GM12872 (cell line): Measurements from ENCODE around the gene C3.

ENCODE experiments used
- TF ChIP-seq, protein P1 (sequence below): IDR thresholded peaks from 3 replicates; pipeline ENCODE4 v1.5.1; 2011; ENCODE audit warnings: low read depth, mild to moderate bottlenecking, low read length, moderate library complexity; ENCODE audit not compliant: insufficient read depth

Gene C3

DNA sequence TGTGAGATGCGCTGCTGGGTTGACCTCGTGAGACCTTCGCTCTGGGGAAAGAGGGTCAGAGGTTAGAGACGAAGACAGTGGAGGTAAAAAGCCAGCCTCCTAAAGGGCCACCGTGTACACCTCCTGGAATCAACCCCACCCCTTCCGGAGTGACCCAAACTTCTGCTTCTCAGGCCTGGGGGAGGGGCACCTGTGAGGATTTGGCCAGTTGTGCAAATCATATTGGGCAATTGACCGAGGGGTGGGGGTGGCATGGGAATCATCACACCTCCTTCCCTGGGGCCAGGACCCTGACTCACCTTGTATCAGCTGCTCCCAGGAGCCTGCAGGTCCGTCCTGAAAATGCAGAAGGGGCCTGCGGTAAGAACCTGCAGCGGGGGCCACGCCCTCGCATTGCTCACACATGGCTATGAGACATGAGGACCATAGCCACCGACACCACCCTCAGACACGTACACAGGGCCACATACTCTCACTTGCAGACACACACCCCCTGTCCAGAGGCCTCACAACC, 53.3 kb downstream of the C3 start:
- TF ChIP-seq, protein P1, sequence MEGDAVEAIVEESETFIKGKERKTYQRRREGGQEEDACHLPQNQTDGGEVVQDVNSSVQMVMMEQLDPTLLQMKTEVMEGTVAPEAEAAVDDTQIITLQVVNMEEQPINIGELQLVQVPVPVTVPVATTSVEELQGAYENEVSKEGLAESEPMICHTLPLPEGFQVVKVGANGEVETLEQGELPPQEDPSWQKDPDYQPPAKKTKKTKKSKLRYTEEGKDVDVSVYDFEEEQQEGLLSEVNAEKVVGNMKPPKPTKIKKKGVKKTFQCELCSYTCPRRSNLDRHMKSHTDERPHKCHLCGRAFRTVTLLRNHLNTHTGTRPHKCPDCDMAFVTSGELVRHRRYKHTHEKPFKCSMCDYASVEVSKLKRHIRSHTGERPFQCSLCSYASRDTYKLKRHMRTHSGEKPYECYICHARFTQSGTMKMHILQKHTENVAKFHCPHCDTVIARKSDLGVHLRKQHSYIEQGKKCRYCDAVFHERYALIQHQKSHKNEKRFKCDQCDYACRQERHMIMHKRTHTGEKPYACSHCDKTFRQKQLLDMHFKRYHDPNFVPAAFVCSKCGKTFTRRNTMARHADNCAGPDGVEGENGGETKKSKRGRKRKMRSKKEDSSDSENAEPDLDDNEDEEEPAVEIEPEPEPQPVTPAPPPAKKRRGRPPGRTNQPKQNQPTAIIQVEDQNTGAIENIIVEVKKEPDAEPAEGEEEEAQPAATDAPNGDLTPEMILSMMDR, result no peak

DNA sequence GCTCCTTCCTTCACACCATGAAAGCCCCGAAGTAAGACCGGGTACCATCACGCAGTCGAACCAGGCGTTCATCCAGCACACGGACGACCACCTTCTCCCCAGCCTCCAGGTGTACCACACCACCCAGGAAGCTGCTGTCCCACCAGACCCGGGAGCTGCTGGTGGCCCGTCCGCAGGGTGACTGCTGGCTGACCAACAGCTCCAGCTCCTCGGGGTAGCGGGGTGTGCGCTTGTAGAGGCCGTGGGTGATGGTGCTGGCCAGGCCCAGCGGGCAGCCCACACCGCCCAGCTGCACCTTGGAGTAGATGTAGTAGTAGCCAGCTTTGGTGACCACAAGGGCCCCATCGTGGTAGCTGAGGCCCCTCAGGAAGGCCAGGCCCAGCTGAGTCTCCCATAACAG, 55.5 kb downstream of the C3 start:
- TF ChIP-seq, protein P1, result no peak

DNA sequence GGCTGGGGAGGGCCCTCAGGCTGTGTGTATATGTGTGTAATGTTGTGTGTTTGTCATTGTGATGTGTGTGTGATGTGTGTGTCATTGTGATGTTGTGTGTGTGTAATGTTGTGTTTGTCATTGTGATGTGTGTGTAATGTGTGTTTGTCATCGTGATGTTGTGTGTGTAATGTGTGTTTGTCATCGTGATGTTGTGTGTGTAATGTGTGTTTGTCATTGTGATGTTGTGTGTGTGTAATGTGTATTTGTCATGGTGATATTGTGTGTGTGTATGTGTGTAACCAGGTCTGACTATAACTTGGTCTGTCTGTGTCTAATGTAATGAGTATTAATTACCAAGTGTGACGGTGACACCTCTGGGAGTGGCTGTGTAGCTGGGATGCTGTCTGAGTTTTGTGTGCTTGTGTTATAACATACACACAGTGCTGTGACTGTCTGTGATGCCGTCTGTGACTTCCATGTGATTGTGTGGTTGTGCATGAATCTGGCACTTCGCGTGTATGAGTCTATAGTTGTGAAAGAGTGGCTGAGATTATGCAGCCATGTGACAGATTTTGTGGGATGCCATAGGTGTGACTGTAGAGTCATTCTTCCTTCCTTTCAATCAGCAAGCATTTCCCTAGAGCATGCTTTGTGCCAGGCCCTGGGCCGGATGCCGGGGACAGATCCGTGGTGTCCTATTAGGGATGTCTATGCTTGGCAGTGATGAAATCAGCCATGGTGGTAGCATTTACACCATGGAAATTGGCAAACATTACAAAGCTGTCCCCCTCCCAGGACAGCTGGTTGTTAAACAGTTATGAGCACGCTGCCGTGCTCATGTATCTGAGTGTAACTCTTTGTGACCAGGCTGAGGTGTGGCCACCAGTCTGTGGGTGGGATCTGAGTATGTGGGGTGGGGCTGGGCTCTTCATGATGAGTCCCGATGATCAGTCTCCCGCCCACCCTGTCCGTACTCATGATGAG, 56.9 kb downstream of the C3 start:
- TF ChIP-seq, protein P1, result no peak

DNA sequence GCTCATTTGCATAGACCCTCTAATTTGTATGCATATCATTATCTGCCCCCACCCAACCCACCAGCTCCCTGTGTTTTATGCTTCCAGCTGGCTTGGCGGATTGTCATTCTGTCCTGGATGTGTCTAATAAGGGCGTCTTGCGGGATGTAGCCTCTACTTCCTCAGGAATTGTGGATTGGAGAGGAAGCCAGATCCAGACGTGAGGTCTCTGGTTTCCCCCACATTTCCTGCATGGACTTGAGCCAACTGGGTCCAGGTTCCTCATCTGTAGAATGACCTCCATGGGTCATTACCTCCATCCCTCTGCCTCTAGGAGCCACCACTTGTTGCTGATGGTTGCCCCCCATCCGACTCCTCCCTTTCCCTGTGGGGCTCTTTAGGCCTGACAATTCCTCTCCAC, 57.7 kb downstream of the C3 start:
- TF ChIP-seq, protein P1, result no peak

DNA sequence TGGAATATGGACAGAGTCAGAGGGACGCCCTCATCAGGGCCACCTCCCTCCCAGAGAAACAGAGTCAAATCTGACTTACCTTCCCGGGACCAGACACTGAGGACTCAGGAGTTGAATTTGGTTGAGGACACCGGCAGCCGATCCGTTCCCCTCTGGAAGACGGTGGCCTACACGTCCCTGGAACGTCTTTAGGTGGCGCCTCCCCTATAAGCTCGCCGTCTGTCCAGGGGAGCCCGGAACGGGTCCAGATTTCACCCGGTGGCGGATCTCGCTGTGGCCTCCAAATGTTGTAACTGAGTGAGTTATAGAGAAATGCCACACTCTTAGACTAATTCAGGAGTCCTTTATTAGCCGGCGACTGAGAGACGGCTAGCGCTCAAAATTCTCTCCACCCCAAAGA, 59.5 kb downstream of the C3 start:
- TF ChIP-seq, protein P1, result no peak

DNA sequence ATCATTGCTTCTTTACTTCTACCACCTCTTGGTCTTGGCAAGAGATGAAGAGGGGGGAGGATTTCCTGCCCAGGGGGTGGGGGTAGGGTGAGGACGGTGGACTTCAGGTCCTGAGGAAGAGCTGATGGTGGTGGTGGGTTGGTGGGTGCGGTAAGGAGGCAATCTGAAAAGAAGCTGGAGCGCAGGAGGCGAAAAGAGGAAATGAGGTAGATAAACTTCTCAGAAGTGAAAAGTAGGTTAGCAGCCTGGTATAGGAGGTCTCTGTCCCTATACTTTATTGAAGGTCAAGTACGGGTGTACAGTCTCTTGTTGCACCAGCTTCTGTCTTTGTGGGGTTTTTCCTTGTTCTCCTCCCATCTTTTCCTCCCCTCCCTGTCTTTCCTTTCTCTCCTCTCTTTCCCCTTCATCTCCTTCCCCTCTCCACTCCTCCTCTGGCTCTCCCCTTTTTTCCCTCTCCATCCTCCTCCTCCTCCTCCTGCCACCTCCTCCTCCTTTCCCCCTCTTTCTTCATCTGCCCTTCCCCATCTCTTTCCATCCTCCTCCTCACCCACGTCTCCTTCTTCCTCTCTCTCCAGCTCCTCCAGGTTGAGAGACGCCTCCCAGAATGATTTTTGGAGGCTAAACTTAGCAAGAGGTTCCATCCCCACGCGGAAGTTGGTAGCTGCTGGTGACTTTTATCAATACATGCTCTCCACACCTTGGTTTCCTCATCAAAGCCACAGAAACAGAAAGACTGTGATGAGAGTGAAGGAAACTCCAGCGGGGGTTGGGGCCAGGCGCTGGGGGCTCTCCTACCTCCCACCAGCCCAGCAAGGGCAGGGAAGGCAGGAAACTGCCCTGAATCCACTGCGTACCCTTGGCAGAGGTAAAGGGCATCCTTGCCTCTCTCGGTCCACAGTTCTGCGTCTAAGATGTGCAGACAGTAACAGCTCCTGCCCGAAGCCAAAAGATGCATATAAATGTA, 65.8 kb downstream of the C3 start:
- TF ChIP-seq, protein P1, result no peak

DNA sequence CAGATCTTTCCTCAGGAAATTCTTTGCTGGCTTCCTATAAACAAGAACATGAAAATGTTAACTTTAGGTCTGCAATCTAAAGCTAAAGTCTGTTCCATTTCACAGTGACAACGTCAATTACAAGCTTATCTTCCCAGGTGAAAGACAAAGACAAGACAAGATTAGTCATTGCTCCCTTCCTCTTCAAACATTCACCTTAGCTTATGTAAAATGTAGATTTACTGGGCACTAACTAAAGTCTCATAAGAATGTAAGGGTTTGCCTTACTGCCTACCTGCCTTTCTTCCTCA, 67.7 kb downstream of the C3 start:
- TF ChIP-seq, protein P1, result no peak
